ENCODE measurements around the gene NRAS. TPM values are rescaled to one million over a fixed set of nuclear protein-coding genes. Genes with fewer than 3 reads are reported as not detected.

Gene NRAS
- total RNA-seq: 47.0 TPM

DNA sequence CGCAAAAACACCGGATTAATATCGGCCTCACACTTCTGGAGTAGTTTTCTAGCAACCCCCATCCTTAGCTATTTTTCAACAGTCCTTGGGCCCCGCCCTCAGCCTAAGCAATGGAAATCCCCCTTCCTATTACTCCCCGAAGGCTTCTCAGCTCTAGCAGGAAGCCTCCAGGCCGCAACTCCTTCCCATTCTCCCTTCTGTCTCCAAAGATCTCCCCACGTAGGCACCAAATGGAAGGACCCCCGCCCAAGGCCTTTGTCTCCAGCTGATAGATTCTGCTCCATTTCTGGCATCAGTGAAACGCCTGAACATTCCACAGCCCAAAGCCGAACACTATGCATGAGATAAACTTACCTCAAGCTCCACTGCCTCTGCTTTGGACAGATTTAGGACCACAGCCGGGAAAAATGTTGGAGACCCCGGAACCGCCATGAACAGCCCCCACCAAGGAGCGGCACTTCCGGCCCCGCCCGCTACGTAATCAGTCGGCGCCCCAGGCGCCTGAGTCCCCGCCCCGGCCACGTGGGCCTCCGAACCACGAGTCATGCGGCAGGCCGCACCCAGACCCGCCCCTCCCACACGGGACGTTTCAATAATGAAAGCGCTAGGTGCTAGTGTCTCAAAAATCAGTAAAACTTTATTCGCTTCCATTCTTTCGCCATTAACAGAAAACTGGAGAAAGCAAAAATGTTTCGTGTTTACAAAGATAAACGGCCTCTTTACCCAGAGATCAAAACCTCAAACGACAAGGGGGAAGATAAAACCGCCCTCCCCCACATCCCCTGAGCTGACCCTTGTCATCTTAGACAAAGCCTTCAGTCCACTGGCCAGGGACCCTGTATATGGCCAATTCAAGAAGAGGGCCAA, at the start of gene NRAS:
TSS of gene NRAS (minus strand) at position 468 of the 867 bp plus-strand sequence. CDS start 611 bp downstream, outside the sequence.

DNA sequence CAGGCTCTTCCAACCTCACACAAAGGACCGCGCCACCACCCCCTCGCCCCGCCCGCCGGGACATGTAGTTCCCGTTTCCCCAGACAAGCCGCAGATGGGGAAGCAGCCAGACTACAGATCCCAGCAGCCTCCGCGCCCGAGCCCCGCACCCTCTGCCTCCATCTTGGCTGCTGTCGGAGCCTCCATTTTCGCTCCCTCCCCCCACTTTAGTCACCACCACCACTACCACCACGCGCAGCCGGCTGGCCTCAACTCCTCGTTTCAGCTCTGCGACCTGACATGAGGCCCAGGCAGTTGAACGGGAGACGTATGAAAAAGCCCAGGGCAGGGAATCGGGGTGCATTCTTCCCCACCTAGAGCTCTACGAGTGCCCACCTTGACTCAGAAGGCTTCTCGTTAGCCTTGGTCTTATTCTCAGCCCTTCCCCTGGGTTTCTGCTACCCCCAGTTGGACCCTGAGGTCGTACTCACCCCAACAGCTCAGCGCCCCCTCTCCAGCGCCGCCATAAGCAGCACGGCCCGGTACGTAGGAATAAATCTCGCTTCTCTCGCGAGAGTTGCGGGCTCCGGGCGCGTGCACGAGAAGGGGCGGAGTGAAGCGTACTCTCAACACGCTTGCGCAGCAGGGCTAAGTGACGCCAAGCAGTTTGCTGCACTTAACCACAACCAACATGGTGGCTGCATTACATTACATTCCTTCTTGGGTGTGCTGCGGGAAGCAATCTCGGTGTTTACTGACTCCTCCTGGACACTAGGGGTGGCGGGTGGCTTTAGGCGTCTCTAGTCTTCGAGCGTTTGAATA, 41.1 kb upstream of the NRAS start, which contains the start of gene CSDE1:
TSS of gene CSDE1 (minus strand) at position 530 of the 801 bp plus-strand sequence. CDS start 18,094 bp downstream, outside the sequence.

DNA sequence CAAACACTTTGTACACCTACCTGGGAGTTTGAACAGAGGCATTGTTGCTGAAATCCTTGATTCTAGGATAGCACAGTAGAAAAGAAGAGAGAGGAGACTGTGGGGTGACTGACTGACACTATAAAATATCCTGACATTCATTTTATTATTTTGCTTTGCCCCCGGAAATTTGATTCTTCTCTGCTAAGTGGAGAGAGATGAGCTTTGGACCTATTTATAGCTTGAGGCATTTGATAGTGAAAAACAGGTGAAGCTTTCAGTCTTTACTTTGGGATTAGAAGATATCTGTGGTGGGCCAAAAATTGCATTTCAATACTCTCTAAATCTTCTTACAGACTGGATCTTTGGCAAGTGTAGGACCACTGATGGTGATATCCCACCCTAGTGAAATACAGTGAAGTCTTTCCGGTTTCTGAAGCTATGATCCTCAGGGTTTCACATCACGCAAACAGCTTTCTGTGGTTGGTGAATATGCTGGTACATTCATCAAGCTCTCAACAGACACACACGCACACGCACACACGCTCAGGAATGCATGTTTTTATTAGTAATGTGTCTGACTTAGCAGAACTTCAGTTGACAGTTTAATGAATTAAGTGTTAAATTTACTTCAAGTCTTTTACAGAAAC, 21.0 kb downstream of the NRAS start, which contains the start of gene AMPD1:
TSS of gene AMPD1 (minus strand) at position 117 of the 629 bp plus-strand sequence. CDS start at position 42, 75 bp downstream.

DNA sequence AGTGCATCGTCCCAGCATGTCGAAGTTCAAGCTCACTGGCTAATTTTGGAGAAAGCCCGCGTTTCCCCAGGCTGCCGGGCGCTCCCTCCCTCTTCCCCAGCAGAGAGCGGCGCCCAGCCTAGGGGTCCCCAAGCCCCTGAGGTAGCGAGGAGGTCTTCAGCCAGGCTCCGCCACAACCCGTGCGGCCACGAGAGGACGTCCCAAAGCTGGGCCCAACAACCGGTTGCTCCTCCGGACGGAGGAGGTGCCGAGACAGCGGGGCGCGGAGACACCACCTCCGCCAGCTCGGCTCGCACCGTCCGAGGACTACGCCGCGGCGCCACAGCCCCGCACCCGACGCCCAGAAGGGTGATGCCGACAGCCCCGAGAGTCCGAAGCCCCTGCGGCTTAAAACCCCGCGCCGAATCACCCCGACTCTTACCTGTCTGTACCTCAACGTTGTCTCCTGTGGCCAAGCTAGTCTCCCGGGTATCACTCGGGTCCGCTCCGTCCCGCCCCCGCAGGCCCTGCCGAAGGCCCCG, 46.9 kb downstream of the NRAS start, which contains the start of gene DENND2C:
TSS of gene DENND2C (minus strand) at position 488 of the 521 bp plus-strand sequence. CDS start 44,065 bp downstream, outside the sequence.

Small RNA genes within 50 kb of the gene (small RNA-seq; reads per million reads assigned to genes)
- gene RN7SL432P (ENCODE audit: low replicate concordance) (not detected), gene RNY1P13 (ENCODE audit: low replicate concordance) (2.4 reads per million, percentile 82 among the genes with 10 or more reads in this experiment)

Other genes starting within 250 kb of the NRAS start
- 137 TPM for gene TRIM33, start 205.6 kb downstream of the NRAS start, total RNA-seq
- gene BCAS2, start 135.2 kb downstream of the NRAS start, total RNA-seq: 36.6 TPM
- gene DENND2C, start 46.7 kb downstream of the NRAS start, total RNA-seq: 0.94 TPM
- gene AMPD1, start 21.2 kb downstream of the NRAS start, total RNA-seq: not detected
- 501 TPM for gene CSDE1, start 41.2 kb upstream of the NRAS start, total RNA-seq
- 93.0 TPM for gene SIKE1, start 63.9 kb upstream of the NRAS start, total RNA-seq
- gene SYCP1, start 138.1 kb upstream of the NRAS start, total RNA-seq: not detected